ENCODE measurements around the gene ZNF236.

DNA sequence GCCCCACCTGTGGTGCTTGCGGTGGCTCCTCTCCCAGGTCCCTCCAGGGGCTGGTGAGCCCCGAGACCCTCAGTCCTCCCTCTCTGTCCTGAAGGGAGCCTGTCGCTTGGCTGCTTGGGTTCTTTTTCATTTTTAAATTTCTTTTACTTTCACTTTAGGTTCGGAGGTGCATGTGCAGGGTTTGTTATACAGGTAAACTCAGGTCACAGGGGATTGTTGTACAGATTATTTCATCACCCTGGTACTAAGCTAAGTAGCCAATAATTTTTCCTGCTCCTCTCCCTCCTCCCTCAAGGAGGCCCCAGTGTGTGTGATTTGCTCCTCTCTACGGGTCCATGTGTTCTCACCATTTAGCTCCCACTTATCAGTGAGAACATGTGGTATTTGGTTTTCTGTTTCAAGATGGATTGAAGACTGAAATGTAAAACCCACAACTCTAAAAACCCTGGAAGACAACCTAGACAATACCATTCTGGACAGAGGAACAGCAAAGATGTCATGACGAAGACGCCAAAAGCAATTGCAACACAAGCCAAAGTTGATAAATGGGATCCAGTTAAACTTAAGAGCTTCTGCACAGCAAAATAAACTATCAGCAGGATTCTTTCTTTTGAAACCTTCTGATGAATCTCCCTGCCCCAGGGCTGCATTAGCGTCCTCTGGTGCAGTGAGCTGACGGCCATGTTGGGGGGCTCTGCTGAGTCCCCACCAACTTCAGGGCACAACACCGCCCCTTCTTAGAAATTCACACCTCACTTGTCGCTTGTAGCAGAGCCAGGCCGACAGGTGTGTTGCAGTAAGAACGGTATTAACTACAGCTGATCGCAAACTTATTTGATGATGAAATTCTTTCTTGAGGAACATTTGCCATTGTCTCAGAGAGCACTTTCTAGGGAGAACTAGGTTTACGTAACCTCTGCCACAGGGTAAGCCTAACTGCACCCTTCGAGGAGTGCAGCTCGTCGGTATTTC lies 135.3 kb downstream of the ZNF236 start:
- TF ChIP-seq TAF1 (IDR thresholded peaks at IDR 0.05; ENCODE audit: borderline replicate concordance, low read depth, low read length), result no peak
- TF ChIP-seq POLR2AphosphoS5 (IDR thresholded peaks at IDR 0.05; ENCODE audit: low read depth, low read length), result no peak
